ENCODE measurements around the gene ZBTB3.
"Not testable (repeated sequence)": the region's sequence is repeated elsewhere in the genome, so short reads cannot be mapped to it uniquely, and the experiment has no call there.

The ZBTB3 gene

DNA sequence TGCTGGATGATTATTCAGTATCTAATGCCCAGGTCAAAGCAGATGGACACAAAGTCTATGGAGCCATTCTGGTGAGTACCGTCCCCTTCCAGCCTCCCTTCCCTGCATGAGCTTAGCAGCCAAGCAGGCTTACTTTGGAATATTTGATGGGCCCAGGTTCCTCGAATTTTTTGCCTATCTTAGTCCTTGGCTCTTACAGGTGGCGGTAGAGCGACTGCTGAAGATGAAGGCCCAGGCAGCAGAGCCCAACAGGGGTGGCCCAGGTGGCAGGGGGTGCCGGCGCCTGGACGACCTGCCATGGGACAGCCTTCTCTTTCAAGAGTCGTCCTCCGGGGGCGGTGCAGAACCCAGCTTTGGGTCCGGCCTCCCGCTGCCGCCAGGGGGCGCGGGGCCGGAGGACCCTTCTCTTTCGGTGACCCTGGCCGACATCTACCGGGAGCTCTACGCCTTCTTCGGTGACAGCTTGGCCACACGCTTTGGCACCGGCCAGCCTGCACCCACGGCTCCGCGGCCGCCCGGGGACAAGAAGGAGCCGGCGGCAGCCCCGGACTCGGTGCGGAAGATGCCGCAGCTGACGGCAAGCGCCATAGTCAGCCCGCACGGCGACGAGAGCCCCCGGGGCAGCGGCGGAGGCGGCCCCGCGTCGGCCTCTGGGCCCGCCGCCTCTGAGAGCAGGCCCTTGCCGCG, 32.5 kb upstream of the ZBTB3 start:
- Histone ChIP-seq H3K27ac (ENCODE audit: low read depth, low read length) (peak overlapping the region; percentile 87), H3K4me1 (ENCODE audit: insufficient read depth, low read length) (peaks cover 24% of the 10 kb centered on the region), H3K9ac (ENCODE audit: low read length) (peak overlapping the region; percentile 97), H3K4me3 (ENCODE audit: low read depth in 1 of 2, low read length in 2 of 2) (peak overlapping the region; percentile 69 to 100), H3K27me3 (ENCODE audit: control insufficient read depth in 1 of 2, insufficient read depth in 2 of 2, low read length in 2 of 2) (no peaks in the 10 kb centered on the region), H3K9me3 (ENCODE audit: low read length) (no peaks in the 10 kb centered on the region), H3K36me3 (ENCODE audit: insufficient read depth, low read length) (peaks cover 34% of the 10 kb centered on the region)

DNA sequence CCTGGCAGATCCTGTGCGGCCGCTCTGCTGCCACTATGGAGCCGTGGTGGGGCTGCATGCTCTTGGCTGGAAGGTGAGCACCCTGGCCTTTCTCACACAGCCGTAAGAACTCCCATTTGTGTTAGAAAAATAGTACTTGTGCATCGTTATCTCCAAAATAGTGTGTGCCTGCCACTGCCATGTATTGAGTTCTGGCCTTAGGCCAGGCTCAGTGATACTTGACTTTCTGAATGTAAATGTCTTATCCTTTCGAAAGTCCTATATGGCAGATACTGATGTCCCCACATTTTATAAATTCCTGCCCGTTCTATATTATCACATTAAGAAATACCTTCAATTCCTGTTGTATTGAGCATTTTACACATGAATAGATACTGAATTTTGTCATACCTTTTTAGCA, 28.8 kb upstream of the ZBTB3 start:
- Histone ChIP-seq H3K9ac (ENCODE audit: low read length) (no peak overlapping the region), H3K27me3 (ENCODE audit: control insufficient read depth in 1 of 2, insufficient read depth in 2 of 2, low read length in 2 of 2) (no peaks in the 10 kb centered on the region), H3K4me1 (ENCODE audit: insufficient read depth, low read length) (peaks cover 12% of the 10 kb centered on the region), H3K4me3 (ENCODE audit: low read depth in 1 of 2, low read length in 2 of 2) (no peak overlapping the region), H3K27ac (ENCODE audit: low read depth, low read length) (no peak overlapping the region), H3K36me3 (ENCODE audit: insufficient read depth, low read length) (peaks cover 22% of the 10 kb centered on the region), H3K9me3 (ENCODE audit: low read length) (no peaks in the 10 kb centered on the region)

DNA sequence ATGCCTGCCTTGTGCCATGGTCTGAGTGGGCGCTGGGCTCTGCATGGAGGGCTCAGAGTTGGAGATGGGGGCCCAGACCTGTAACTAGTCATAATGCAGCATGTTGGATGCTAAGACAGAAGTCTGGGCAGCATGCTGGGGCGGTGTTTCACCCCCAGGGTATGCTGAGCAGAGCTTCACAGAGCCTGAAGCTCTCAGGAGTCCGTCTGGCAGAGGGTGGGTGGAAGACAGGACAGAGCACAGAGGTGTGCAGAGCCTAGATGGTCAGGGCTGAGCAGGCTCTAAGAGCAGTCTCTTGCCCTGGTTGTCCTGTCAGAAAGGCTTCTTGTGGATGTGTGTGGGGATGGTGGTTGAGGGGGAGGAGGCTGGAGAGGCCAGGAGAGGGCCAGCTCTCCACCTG, 24.5 kb upstream of the ZBTB3 start:
- Histone ChIP-seq H3K27ac (ENCODE audit: low read depth, low read length) (no peak overlapping the region), H3K27me3 (ENCODE audit: control insufficient read depth in 1 of 2, insufficient read depth in 2 of 2, low read length in 2 of 2) (no peaks in the 10 kb centered on the region), H3K9me3 (ENCODE audit: low read length) (no peaks in the 10 kb centered on the region), H3K4me3 (ENCODE audit: low read depth in 1 of 2, low read length in 2 of 2) (no peak overlapping the region), H3K4me1 (ENCODE audit: insufficient read depth, low read length) (no peaks in the 10 kb centered on the region), H3K36me3 (ENCODE audit: insufficient read depth, low read length) (peaks cover 44% of the 10 kb centered on the region), H3K9ac (ENCODE audit: low read length) (no peak overlapping the region)

DNA sequence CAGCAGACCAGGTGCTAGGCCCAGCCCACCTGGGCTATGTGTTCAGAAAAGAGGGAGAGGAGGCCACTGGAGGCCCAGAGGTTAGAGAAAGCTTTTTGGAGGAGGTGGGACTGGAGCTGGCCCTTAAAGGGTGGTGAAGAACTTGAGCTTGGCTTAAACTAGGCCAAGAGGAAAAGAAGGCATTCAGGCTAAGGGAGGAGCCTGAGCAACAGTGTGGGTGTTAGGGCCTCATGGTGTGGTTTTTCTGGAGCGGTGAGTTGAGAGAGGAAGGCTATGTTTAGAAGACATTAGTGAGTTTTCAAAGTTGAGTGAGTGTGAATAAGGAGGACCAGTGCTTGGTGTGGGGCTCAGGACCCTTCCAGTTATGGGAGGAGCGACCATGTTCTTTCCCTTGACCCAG, 23.4 kb upstream of the ZBTB3 start:
- peaks cover 38% of the 10 kb centered on the region for H3K36me3 ChIP-seq (ENCODE audit: insufficient read depth, low read length)
- H3K9ac ChIP-seq (ENCODE audit: low read length) = no peak overlapping the region

DNA sequence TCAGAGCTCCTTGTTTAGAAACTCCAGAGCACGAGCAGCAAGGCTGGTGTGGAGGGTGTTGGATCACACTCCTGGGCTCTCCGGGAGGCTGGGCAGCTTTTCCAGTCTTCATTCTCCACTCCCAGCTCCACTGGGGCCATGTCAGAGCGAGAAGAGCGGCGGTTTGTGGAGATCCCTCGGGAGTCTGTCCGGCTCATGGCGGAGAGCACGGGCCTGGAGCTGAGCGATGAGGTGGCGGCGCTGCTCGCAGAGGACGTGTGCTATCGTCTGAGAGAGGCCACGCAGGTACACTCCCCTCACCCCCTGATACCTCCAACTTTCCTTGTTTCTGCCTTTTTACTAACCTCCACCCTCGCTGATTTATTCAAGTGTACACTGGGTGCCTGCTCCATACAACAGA, 21.7 kb upstream of the ZBTB3 start:
- Histone ChIP-seq H3K27ac (ENCODE audit: low read depth, low read length) (no peak overlapping the region), H3K4me1 (ENCODE audit: insufficient read depth, low read length) (peaks cover 6% of the 10 kb centered on the region), H3K9ac (ENCODE audit: low read length) (no peak overlapping the region), H3K9me3 (ENCODE audit: low read length) (no peaks in the 10 kb centered on the region), H3K36me3 (ENCODE audit: insufficient read depth, low read length) (peaks cover 33% of the 10 kb centered on the region), H3K27me3 (ENCODE audit: control insufficient read depth in 1 of 2, insufficient read depth in 2 of 2, low read length in 2 of 2) (no peaks in the 10 kb centered on the region), H3K4me3 (ENCODE audit: low read depth in 1 of 2, low read length in 2 of 2) (no peak overlapping the region)

More for the DNA sequence above, 23.4 kb upstream of the ZBTB3 start:
- Histone ChIP-seq H3K4me3 (ENCODE audit: low read depth in 1 of 2, low read length in 2 of 2) (no peak overlapping the region), H3K9me3 (ENCODE audit: low read length) (no peaks in the 10 kb centered on the region), H3K4me1 (ENCODE audit: insufficient read depth, low read length) (no peaks in the 10 kb centered on the region), H3K27me3 (ENCODE audit: control insufficient read depth in 1 of 2, insufficient read depth in 2 of 2, low read length in 2 of 2) (no peaks in the 10 kb centered on the region), H3K27ac (ENCODE audit: low read depth, low read length) (no peak overlapping the region)

DNA sequence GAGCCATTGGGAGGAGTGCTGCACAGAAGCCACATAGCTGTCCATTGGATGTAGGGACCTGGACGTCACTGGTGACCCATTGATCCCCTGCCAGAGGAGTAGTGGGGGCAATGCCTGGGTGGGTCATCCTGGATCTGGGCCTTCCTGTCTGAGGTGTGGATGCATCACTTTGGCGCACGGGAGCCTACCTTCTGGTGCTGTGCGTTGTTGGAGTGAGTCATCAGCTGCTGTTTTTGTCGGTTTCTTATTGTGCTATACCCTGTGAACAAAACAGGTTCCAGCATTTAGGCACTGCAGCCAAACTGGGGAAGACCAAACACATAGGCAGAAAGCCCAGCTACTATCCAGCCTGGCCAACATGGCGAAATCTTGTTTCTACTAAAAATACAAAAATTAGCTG, 20.4 kb upstream of the ZBTB3 start:
- no peak overlapping the region for H3K4me3 ChIP-seq (ENCODE audit: low read depth in 1 of 2, low read length in 2 of 2)
- peaks cover 19% of the 10 kb centered on the region for H3K4me1 ChIP-seq (ENCODE audit: insufficient read depth, low read length)
- peaks cover 33% of the 10 kb centered on the region for H3K36me3 ChIP-seq (ENCODE audit: insufficient read depth, low read length)

DNA sequence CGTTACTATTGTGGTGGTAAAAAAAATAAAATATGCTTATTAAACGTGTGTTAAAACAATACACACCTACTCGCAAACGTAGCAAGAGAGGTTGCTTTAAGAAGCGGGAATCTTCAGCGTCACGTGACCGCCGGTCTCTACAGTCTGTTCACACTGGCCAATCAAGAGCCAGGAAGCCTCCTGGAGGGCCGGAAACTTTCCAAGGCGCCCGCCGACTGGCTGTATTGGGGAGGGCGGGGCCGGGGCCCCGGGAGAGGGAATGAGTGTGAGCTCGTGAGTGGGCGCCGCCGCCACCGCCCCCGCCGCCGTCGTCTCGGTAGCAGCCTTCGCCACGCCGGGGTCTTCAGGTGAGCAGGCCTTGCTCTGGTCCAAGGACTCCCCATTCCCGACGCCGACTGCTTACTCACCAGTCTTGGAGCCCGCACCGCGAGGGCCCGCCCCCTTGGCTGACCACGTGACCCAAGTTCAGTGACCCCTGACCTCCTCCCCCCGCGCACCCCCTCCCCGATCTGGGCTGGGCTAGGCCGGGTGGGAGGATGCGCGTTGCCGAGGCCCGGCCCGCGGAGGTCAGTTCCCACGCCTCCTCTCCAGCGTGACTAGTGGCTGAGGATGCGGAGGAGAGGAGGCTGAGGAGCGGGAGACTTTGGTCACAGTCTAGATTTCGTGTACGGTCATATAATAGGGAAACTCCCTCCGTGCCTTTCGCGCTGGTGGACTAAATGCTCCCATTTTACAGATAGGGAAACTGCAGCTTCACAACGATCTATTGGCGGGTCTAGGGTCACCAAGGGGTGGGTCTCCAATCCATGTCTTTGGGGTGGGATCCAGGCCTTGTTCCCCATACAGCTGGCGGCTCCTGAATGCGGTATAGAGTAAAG, 17.4 kb upstream of the ZBTB3 start, which contains the start of gene TAF6L:
Gene TAF6L, plus strand, starts transcription at position 253 of the 878 bp plus-strand sequence. CDS start 4,388 bp downstream, outside the sequence.
- peaks cover 17% of the 10 kb centered on the region for H3K36me3 ChIP-seq (ENCODE audit: insufficient read depth, low read length)
- H3K9ac ChIP-seq (ENCODE audit: low read length) = peak within 1 kb of the TSS; percentile 66
- no peaks in the 10 kb centered on the region for H3K9me3 ChIP-seq (ENCODE audit: low read length)
- peak within 1 kb of the TSS; percentile 82 for H3K27ac ChIP-seq (ENCODE audit: low read depth, low read length)
- peak within 1 kb of the TSS; percentile 68 to 87 for H3K4me3 ChIP-seq (ENCODE audit: low read depth in 1 of 2, low read length in 2 of 2)
- H3K4me1 ChIP-seq (ENCODE audit: insufficient read depth, low read length) = peaks cover 19% of the 10 kb centered on the region
- H3K27me3 ChIP-seq (ENCODE audit: control insufficient read depth in 1 of 2, insufficient read depth in 2 of 2, low read length in 2 of 2) = no peaks in the 10 kb centered on the region

More for the DNA sequence above, 20.4 kb upstream of the ZBTB3 start:
- H3K9ac ChIP-seq (ENCODE audit: low read length) = no peak overlapping the region
- no peaks in the 10 kb centered on the region for H3K27me3 ChIP-seq (ENCODE audit: control insufficient read depth in 1 of 2, insufficient read depth in 2 of 2, low read length in 2 of 2)
- H3K9me3 ChIP-seq (ENCODE audit: low read length) = no peaks in the 10 kb centered on the region
- no peak overlapping the region for H3K27ac ChIP-seq (ENCODE audit: low read depth, low read length)

DNA sequence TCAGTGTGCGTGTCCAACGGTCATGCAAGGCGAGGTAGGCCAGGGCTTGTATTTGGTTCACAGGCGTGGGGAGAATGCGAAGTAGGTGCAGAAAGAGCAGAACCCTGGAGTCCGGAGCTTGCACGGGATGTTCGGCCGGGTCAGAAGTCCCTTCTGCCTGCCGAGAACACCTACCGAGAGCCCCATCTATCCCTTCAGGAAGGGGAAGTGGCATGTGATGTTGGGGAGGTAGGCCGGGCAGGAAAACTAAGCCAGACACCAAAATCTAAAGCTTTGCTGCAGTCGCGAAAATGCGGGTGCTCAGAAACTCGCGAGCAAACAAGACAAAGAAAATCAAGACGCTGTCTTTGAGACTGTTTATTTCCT, 16.8 kb upstream of the ZBTB3 start:
- no peaks in the 10 kb centered on the region for H3K27me3 ChIP-seq (ENCODE audit: control insufficient read depth in 1 of 2, insufficient read depth in 2 of 2, low read length in 2 of 2)
- H3K36me3 ChIP-seq (ENCODE audit: insufficient read depth, low read length) = peaks cover 16% of the 10 kb centered on the region
- no peaks in the 10 kb centered on the region for H3K9me3 ChIP-seq (ENCODE audit: low read length)
- H3K9ac ChIP-seq (ENCODE audit: low read length) = peak overlapping the region; percentile 12
- peak overlapping the region; percentile 82 for H3K27ac ChIP-seq (ENCODE audit: low read depth, low read length)
- H3K4me3 ChIP-seq (ENCODE audit: low read depth in 1 of 2, low read length in 2 of 2) = peak overlapping the region; percentile 68 to 87
- H3K4me1 ChIP-seq (ENCODE audit: insufficient read depth, low read length) = peaks cover 19% of the 10 kb centered on the region

DNA sequence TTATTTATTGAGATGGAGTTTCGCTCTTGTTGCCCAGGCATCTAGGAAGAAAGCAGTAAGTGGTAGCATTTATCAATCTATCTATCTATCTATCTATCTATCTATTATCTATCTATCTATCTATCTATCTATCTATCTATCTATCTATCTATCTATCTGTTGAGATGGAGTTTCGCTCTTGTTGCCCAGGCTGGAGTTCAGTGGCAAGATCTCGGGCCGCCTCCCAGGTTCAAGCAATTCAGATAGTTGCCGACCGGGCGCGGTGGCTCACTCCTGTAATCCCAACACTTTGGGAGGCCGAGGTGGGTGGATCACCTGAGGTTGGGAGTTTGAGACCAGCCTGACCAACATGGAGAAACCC, 6.9 kb upstream of the ZBTB3 start:
- not testable (repeated sequence) for H3K27ac ChIP-seq (ENCODE audit: low read depth, low read length); H3K9me3 ChIP-seq (ENCODE audit: low read length); H3K4me3 ChIP-seq (ENCODE audit: low read depth in 1 of 2, low read length in 2 of 2); H3K36me3 ChIP-seq (ENCODE audit: insufficient read depth, low read length); H3K9ac ChIP-seq (ENCODE audit: low read length); H3K27me3 ChIP-seq (ENCODE audit: control insufficient read depth in 1 of 2, insufficient read depth in 2 of 2, low read length in 2 of 2)
- H3K4me1 ChIP-seq (ENCODE audit: insufficient read depth, low read length) = peaks cover 11% of the 10 kb centered on the region

DNA sequence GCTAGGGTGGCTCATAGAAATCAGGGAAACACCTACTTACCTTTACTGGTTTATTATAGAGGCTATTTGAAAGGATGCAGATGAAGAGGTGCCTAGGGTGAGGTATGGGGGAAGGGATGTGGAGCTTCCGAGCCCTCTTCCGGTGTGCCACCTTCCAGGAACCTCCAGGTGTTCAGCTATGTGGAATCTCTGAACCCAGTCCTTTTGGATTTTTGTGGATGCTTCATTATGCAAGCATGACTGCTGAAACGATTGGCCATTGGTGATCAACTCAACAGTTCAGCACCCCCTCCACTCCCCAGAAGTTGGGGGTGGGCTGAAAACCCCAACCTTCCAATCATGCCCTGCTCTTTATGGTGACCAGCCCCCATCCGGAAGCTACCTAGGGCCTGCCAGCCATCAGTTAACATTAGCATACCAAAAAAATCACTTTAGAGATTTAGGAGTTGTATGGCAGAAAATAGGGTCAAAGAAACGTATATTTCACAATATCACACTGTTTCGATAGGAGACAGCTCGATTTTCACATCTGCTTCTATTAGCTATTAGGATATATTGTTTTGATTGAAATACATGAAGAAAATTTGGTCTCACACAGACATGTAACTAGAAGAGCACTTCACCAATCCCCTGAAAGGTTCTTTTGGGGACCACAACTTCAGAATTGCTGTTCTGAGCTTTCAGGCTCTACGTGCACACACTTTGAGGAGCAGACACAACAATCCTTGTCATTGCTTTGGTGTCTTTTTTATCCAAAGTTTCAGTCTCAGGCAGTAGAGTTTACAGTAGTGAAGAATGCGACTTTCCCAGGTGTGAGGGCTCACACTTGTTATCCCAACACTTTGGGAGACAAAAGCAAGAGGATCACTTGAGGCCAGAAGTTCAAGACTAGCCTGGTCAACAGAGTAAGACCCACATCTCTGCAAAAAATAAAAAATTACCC, 4.2 kb upstream of the ZBTB3 start:
- Histone ChIP-seq H3K27ac (ENCODE audit: low read depth, low read length) (no peak overlapping the region), H3K27me3 (ENCODE audit: control insufficient read depth in 1 of 2, insufficient read depth in 2 of 2, low read length in 2 of 2) (no peaks in the 10 kb centered on the region), H3K4me3 (ENCODE audit: low read depth in 1 of 2, low read length in 2 of 2) (no peak overlapping the region), H3K4me1 (ENCODE audit: insufficient read depth, low read length) (peaks cover 16% of the 10 kb centered on the region), H3K9ac (ENCODE audit: low read length) (no peak overlapping the region), H3K36me3 (ENCODE audit: insufficient read depth, low read length) (peaks cover 2% of the 10 kb centered on the region), H3K9me3 (ENCODE audit: low read length) (no peaks in the 10 kb centered on the region)

DNA sequence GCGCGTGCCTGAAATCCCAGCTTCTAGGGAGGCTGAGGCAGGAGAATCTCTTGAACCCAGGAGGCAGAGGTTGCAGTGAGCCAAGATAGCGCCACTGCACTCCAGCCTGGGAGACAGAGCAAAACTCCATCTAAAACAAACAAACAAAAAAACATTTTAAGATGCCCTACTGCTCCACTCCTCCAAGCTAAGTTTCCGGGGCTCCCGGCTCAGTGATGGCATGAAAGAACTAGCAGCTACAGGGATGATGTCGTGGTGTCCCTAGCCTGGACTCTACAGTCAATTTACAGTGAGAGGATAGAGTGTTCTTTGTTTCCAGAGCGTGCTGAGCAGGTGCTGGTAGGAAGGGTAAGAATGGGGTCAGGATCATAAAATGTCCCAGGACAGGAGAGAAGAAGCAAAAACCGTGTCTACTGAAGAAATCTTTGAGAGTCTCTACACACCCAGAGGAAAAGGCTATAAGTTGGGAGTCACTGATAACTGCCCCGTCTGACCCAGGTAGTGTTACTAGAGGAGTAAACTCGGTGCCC, 1.2 kb upstream of the ZBTB3 start:
- peaks cover 18% of the 10 kb centered on the region for H3K4me1 ChIP-seq (ENCODE audit: insufficient read depth, low read length)
- H3K27me3 ChIP-seq (ENCODE audit: control insufficient read depth in 1 of 2, insufficient read depth in 2 of 2, low read length in 2 of 2) = no peaks in the 10 kb centered on the region
- H3K9ac ChIP-seq (ENCODE audit: low read length) = peak overlapping the region; percentile 68
- no peak overlapping the region for H3K4me3 ChIP-seq (ENCODE audit: low read depth in 1 of 2, low read length in 2 of 2)
- H3K36me3 ChIP-seq (ENCODE audit: insufficient read depth, low read length) = peaks cover 15% of the 10 kb centered on the region
- H3K27ac ChIP-seq (ENCODE audit: low read depth, low read length) = no peak overlapping the region
- no peaks in the 10 kb centered on the region for H3K9me3 ChIP-seq (ENCODE audit: low read length)

All from muscle layer of colon (tissue), 2 donors.